IPS-18c (cell line): ENCODE results near the gene DNAI4.
"Not testable (repeated sequence)": the region's sequence is repeated elsewhere in the genome, so short reads cannot be mapped to it uniquely, and the experiment has no call there.

ENCODE experiments used
- H3K4me3 ChIP-seq: 2 replicates; pipeline ENCODE4 v1.7.0; 2013; ENCODE audit warnings: low read depth, mild to moderate bottlenecking, low read length, moderate library complexity; ENCODE audit not compliant: insufficient read depth
- H3K9me3 ChIP-seq: one replicate; pipeline ENCODE4 v1.6.1; 2013; ENCODE audit warnings: mild to moderate bottlenecking, low read length, moderate library complexity; ENCODE audit not compliant: control insufficient read depth, insufficient read depth

The DNAI4 gene

DNA sequence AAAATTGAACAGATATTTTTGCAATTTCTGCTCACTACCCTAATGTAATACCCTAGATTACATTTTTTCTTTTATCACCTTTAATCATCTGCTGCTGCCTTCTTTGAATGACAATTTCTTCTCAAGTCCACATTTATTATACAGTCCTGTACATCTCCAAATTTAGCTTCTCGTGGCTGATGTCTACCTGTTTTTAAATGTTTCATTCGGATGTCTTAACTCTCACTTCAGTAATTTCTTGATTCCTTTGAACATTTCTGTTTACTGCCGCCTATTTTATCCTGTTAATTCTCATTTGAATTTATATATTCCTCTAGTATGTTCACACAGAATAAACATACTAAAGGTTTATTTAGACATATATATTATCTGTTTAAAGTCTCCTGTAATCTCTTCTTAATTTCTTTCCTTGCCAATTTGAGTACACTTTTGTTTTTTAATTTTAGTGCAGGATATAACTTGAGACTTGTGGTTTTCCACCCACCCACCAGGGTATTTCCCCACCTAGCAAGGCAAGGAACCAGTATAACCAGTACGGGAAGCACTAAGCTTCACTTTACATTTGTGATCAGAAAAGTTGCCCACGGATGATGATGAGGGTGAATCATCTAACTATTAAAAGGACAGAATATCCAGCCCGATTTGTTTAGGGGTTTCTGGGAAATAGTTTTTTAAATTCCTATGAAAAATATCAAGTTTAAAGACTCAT, 136.3 kb downstream of the DNAI4 start:
- H3K4me3 ChIP-seq, result no peak overlapping the region
- no peaks in the 10 kb centered on the region for H3K9me3 ChIP-seq

DNA sequence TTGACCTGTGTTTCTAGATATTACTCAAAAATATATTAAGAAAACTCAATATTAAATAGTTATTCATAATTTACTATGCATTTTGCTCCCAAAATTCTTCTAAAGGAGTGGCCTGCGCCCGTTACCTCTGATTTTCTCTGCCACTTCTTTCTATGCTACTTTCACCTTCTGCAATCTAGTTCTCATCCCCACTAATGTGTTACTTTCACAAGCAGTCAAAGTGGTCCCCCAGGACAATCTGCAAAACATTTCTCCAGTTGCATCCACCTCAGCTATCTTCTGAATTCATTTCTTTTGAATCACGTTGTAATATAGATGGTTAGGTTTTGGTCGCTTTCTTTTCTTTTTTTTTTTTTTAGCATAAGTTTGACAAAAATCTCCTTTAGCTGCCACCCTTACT, 137.0 kb downstream of the DNAI4 start:
- H3K9me3 ChIP-seq, result no peaks in the 10 kb centered on the region
- H3K4me3 ChIP-seq, result no peak overlapping the region

DNA sequence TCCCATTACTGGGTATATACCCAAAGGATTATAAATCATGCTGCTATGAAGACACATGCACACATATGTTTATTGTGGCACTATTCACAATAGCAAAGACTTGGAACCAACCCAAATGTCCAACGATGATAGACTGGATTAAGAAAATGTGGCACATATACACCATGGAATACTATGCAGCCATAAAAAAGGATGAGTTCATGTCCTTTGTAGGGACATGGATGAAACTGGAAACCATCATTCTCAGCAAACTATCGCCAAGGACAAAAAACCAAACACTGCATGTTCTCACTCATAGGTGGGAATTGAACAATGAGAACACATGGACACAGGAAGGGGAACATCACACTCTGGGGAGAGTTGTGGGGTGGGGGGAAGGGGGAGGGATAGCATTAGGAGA, 138.9 kb downstream of the DNAI4 start:
- H3K9me3 ChIP-seq, H3K4me3 ChIP-seq: not testable (repeated sequence)

DNA sequence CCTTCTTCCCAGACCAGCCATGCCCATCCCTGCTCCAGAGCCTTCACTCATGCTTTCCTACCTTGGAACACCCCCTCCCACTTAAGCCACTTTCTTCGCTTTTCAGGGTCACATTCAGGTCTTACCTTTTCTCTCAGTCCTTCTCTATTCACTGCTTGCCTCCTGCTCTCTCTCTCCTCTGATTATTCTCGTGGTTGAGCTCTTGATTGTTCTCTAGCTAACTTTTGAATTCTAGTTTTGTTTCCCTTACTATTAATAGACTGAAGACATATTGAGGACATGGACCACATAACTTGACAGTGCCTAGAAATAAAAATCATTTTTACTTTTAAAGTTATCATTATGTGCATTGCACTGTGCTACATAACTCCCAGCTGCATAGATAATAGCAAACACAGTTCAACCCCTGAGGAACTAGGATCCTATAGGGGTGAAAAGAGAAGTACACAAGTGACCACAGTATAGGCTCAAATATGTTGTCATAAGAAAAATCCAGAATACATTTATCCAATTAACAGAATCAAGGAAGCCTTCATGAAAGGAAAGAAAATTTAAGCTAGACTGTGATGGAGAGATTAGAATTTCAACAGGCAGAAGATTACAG, 145.1 kb downstream of the DNAI4 start:
- Histone ChIP-seq H3K4me3 (no peak overlapping the region), H3K9me3 (peaks cover 3% of the 10 kb centered on the region)

DNA sequence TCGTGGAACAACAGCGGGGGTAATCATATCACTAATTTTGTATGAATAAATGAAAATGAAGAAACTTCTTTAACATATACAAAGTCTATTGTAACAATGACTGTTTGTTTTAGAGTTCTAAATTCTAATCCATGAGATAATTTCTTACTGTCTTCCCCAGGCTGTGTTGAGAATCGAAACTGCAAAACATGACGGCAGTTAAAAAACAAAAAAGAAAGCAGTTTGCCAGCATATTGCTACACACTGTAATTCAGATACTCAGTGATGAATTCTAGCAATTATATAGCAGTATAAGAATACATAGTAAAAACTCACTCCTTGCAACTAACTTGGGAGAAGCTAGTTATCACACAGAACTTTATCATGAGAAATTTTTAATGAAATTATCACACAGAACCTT, 145.7 kb downstream of the DNAI4 start:
- Histone ChIP-seq H3K9me3 (peaks cover 3% of the 10 kb centered on the region), H3K4me3 (no peak overlapping the region)

DNA sequence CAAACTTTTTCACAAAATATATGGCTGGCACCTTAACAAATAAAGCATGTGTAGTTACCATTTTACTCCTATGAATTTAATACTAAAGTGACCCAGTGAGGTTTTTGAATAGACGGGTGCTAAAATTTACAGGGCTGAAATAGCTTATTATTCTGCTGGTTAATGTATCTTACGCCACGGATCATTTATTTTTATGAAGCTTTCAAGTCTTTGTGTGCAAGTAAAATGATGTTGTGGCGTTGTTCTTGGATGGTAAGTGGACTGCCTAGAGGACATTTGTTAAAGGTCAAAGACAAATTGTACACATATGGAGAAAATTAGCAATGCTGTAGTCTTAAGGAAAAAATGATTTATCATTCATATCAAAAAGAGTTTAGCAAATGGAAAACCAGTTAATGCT, 146.4 kb downstream of the DNAI4 start:
- Histone ChIP-seq H3K4me3 (no peak overlapping the region), H3K9me3 (peaks cover 3% of the 10 kb centered on the region)

DNA sequence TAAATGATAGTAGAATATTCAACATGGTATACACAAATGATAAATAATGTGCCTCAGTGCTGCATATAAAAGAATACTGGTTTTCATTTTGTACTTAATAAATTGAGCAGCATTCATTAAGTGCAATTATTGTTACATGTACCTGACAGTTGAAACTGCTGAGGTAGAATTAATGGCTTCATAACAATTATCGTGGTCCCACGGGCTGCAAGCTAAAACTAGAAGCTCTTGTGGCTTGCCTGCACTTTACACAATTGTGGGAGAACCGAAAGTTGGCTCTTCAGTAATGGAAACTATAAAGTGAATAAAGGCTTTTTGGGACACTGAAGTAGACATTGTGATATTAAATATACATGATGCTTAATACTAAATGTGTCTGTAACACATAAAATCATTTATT, 146.8 kb downstream of the DNAI4 start:
- Histone ChIP-seq H3K9me3 (peaks cover 3% of the 10 kb centered on the region), H3K4me3 (no peak overlapping the region)

DNA sequence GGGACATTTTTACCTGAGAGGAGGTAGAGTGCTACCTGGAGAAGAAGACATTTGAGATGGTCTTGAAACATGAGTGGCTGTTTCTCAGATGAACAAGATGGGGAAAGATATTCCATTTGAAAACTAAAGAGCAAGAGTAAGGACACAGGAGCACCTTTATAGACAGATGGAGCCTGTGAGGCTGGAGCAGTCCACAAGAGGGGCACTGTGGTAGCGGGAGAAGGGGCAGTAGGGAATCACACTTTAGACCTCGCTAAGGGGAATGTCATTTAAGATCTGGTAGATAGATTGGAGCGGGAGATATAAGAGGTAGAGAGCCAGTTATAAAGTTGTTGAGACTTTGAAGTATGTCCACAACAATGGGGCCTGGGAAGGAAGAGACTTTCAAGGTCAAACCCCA, 149.0 kb downstream of the DNAI4 start:
- Histone ChIP-seq H3K9me3 (peaks cover 2% of the 10 kb centered on the region), H3K4me3 (no peak overlapping the region)

DNA sequence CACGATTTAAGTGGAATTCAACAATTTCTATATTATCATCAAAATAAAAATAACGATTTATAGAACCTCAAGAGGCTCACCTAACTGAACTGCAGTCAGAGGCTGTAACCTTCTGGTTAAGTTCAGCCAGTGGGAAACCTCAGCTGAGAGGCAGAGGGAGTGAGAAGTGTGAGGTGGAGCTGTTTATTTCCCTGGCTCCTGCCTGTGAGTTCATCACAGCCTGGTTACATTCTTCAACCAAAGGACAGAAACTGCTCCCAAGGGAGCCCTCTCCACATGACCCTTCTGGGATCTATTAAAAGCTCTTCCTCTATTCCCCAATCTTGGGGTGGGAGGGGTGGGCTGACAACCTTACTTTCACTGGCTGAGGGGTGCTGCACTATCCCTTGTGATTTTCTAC, 150.2 kb downstream of the DNAI4 start:
- Histone ChIP-seq H3K9me3 (no peaks in the 10 kb centered on the region), H3K4me3 (no peak overlapping the region)

DNA sequence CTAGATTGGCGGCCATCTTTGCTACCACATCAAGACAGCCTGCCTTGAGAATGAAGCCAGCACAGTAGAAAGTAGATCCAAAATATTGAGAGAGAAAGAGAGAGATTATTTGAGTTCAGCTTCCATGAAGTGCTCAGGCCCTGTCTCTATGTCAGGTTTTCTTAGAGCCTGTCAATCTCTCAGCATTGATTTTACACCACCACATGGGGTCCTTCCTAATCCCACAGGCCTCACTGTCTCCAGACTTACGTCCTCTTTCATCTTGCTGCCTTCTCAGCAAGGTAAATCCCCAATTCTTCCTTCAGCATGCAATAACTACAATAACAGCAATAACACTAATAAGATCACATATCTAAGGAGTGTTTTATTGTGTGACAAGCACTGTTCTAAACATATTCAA, 151.4 kb downstream of the DNAI4 start:
- H3K4me3 ChIP-seq, result no peak overlapping the region
- no peaks in the 10 kb centered on the region for H3K9me3 ChIP-seq

DNA sequence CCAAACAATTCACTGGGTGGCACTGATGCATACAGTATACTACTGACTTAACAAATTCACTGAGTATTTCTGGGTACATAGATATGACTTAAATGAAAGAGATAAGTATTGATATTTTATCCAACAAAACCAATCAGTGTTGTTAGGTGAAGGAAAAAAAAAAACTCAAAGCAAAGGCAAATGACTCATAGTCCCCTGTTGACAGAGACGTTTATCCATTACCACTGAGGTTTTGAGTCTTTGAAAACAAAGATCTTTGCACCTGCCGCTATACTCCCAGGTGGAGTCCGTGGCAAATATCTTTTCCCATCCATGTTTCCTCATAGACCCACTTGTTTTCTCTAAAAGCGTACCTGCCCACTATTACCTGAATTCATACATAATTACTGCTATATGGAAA, 154.0 kb downstream of the DNAI4 start:
- Histone ChIP-seq H3K4me3 (no peak overlapping the region), H3K9me3 (no peaks in the 10 kb centered on the region)

DNA sequence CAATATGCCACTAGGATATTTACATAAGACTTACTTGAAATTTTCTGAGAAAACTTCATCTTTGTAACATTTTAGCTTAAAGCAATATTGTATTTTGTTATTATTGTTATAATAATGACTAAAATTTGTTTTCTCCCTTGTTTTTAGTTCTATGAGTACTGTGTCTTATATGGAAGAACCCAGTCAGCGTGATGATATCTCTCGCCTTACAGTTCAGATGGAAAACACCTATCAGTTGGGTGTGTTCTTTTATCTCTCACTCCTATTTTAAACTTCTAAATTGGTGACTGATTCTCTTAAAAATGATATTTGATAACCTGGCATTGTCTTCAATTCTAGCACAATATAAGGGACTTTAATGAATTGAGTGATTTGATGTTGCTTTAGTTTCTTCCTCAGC, 154.4 kb downstream of the DNAI4 start:
- Histone ChIP-seq H3K4me3 (no peak overlapping the region), H3K9me3 (no peaks in the 10 kb centered on the region)

DNA sequence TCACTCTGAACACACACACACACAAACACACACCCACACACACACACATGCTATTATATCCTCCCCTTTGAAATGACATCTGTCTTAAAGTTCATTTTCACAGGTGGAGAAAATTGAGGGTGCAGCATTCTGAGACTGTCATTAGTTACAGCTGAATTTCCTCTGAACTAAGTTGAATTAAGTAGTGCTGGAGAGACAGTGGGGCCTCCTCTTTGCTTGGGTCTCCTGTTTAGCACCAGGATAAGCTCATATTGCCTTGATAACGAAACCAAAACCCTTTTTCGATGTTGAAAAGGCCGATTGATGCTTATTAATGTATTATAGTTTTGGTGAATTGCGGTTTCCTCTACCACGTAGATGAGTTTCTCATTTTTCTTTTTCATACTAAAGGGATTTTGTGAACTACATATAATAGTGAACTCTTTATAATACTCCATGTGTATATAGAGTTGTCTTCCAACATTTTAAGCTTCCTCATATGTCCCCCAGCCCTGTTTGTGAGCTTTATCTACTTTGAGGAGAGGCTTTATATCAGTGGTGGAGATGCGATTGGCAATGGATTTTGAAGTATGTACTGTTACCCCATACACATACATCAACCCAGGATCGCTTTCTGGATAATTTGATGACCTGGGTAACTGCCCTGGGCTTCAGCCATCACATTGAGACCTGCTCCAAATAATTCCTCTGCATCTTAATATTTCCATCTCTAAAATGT, 155.0 kb downstream of the DNAI4 start:
- no peaks in the 10 kb centered on the region for H3K9me3 ChIP-seq
- H3K4me3 ChIP-seq, result no peak overlapping the region

DNA sequence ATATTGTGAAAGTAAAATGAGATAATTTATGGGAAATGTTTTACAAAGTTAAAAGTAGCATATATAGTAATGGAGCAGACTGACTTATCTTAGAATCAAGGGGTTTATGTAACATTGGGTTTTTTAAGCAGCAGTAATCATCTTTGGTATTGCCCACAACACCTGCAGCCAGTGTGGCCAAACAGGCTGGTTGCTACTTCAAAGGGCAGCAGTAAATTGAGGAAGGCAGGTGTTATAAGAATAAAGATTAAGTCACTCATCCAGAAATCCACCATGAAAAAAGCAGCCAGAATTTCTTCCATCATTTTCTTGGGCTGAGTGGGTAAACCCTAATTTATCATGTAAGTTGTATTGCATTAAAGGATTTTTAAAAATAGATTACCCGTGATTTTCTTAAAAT, 155.7 kb downstream of the DNAI4 start:
- H3K9me3 ChIP-seq, result no peaks in the 10 kb centered on the region
- no peak overlapping the region for H3K4me3 ChIP-seq

DNA sequence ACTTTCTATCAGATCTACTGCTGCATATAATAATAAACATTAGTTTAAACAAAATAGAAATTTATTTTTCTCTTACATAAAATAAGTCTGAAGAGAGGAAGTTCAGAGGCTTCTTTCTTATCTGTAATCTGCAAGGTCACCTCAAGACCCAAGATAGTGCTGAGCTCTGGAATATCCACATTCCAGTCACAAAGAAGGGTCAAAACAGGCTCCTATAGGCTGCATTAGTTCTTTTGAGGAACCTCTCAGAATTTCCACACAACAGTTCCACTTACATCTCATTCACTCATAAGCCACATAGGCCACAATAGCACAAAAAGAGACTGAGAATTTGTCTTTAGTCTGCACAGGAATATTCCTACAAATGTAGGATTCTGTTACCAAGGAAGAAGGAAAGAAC, 157.0 kb downstream of the DNAI4 start:
- Histone ChIP-seq H3K9me3 (no peaks in the 10 kb centered on the region), H3K4me3 (no peak overlapping the region)

DNA sequence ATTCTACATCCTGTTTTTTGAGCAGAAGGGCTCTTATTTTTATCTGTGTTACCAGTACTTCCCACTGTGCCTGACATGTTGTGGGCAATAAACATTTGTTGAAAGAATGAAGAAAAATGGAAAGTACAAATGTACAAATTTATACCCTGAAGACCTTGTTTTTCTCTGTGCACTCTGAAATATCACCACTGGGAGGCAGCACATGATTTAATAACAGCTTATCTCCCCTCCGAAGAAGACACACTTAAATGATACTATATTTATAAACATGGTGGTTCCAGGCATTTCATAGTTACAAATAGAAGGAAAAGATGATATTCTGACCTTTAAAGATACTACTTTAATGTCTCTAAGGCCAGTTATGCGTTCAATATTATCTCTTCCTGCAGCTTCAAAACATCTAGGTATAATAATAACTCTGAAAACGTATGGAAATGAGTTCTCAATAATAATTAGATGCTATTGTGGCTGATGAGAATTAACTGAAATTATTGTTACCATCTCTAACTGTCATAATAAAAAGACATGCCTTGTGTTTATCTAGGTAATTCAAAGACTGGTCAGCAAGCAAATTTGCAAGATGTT, 159.6 kb downstream of the DNAI4 start:
- no peaks in the 10 kb centered on the region for H3K9me3 ChIP-seq
- H3K4me3 ChIP-seq, result no peak overlapping the region
